Neural cell (in vitro differentiated cells): Measurements from ENCODE around the gene ISYNA1. TPM values are rescaled to one million over a fixed set of nuclear protein-coding genes. Genes with fewer than 3 reads are reported as not detected.

Experiments
- H2AFZ ChIP-seq: fragments of 200-600, 300-800 bp; sonication (generic), shearing (Covaris generic); 2 replicates; pipeline ENCODE4 v1.6.0; 2014; ENCODE audit warnings: low read depth, mild to moderate bottlenecking, antibody characterized with exemption, low read length, moderate library complexity
- H3F3A ChIP-seq: fragments of 200-600 bp; shearing (Covaris generic); 2 replicates; pipeline ENCODE4 v1.6.1; 2016; ENCODE audit warnings: mild to moderate bottlenecking, moderate library complexity, mixed read lengths, antibody characterized with exemption, low read length; ENCODE audit not compliant: insufficient read depth, poor library complexity, severe bottlenecking
- H3K27ac ChIP-seq: fragments of 200-600, 300-800 bp; sonication (generic), shearing (Covaris generic); 2 replicates; pipeline ENCODE4 v1.5.1; 2014; ENCODE audit warnings: mild to moderate bottlenecking, low read length, moderate library complexity
- H3K27me3 ChIP-seq: fragments of 300-800, 200-600 bp; sonication (generic), shearing (Covaris generic); 2 replicates; pipeline ENCODE4 v1.6.0; 2014; ENCODE audit warnings: mild to moderate bottlenecking, low read depth, low read length, moderate library complexity; ENCODE audit not compliant: insufficient read depth
- H3K36me3 ChIP-seq: fragments of 300-800, 200-600 bp; sonication (generic), shearing (Covaris generic); 2 replicates; pipeline ENCODE4 v1.5.1; 2014; ENCODE audit warnings: mild to moderate bottlenecking, antibody characterized with exemption, low read length, moderate library complexity; ENCODE audit not compliant: insufficient read depth
- H3K4me2 ChIP-seq: fragments of 300-800, 200-600 bp; sonication (generic), shearing (Covaris generic); 2 replicates; pipeline ENCODE4 v1.6.0; 2014; ENCODE audit warnings: mild to moderate bottlenecking, low read length
- H3K4me3 ChIP-seq: fragments of 300-800, 200-600 bp; sonication (generic), shearing (Covaris generic); 2 replicates; pipeline ENCODE4 v1.5.1; 2014; ENCODE audit warnings: mild to moderate bottlenecking, low read length, moderate library complexity
- H3K79me2 ChIP-seq: fragments of 200-600 bp; shearing (Covaris generic); replicated peaks from 2 replicates; pipeline ENCODE4 v1.6.0; 2014; ENCODE audit warnings: mild to moderate bottlenecking, low read length, moderate library complexity; ENCODE audit not compliant: insufficient read depth
- H3K9ac ChIP-seq: fragments of 300-800, 200-600 bp; sonication (generic), shearing (Covaris generic); 2 replicates; pipeline ENCODE4 v1.6.1; 2016; ENCODE audit warnings: mild to moderate bottlenecking, low read length, mixed read lengths
- H3K9me2 ChIP-seq: fragments of 200-600 bp; shearing (Covaris generic); 2 replicates; pipeline ENCODE4 v1.6.1; 2016; ENCODE audit warnings: mild to moderate bottlenecking, low read length, mixed read lengths; ENCODE audit not compliant: insufficient read depth
- H3K9me3 ChIP-seq: fragments of 200-600, 300-800 bp; sonication (generic), shearing (Covaris generic); 2 replicates; pipeline ENCODE4 v1.6.1; 2016; ENCODE audit warnings: mild to moderate bottlenecking, mixed run types, low read length, moderate library complexity, mixed read lengths
- H4K20me1 ChIP-seq: fragments of 200-600 bp; shearing (Covaris generic); 2 replicates; pipeline ENCODE4 v1.6.1; 2016; ENCODE audit warnings: mild to moderate bottlenecking, mixed run types; ENCODE audit not compliant: insufficient read depth
- EP300 ChIP-seq: fragments of 450-650 bp; conservative IDR thresholded peaks from 2 replicates; pipeline ENCODE4 v1.6.1; 2014; ENCODE audit warnings: antibody characterized with exemption, mild to moderate bottlenecking, moderate library complexity; ENCODE audit not compliant: poor library complexity, severe bottlenecking
- EZH2 ChIP-seq: fragments of 200-600, 300-800 bp; shearing (Covaris generic), sonication (generic); IDR thresholded peaks from 2 replicates; pipeline ENCODE4 v1.6.1; 2014; ENCODE audit warnings: antibody characterized with exemption, low read length, borderline replicate concordance, mild to moderate bottlenecking; ENCODE audit not compliant: insufficient read depth, poor library complexity, severe bottlenecking
- MXI1 ChIP-seq: fragments of 450-650 bp; conservative IDR thresholded peaks from 2 replicates; pipeline ENCODE4 v1.6.1; 2014; ENCODE audit warnings: antibody characterized with exemption, mild to moderate bottlenecking; ENCODE audit not compliant: poor library complexity, severe bottlenecking
- POLR2AphosphoS5 ChIP-seq: IDR thresholded peaks from 2 replicates; pipeline ENCODE4 v1.6.1; 2012
- RAD21 ChIP-seq: fragments of 450-650 bp; conservative IDR thresholded peaks from 2 replicates; pipeline ENCODE4 v1.6.1; 2014; ENCODE audit warnings: antibody characterized with exemption, mild to moderate bottlenecking, moderate library complexity
- SMC3 ChIP-seq: fragments of 450-650 bp; conservative IDR thresholded peaks from 2 replicates; pipeline ENCODE4 v1.6.1; 2014; ENCODE audit warnings: antibody characterized with exemption, mild to moderate bottlenecking, moderate library complexity; ENCODE audit not compliant: poor library complexity
- TAF1 ChIP-seq: IDR thresholded peaks from 2 replicates; pipeline ENCODE4 v1.6.1; 2012; ENCODE audit warnings: low read depth
- polyA plus RNA-seq: library from polyadenylated mRNA; depleted of rRNA; stranded (reverse); fragments of >200 nt; gene quantifications from 2 replicates; pipeline ENCODE4 v1.2.3, GENCODE V29; 2014
- TF ChIP-seq, protein P1 (sequence below): IDR thresholded peaks from 2 replicates; pipeline ENCODE4 v1.6.1; 2012; ENCODE audit warnings: borderline replicate concordance
- TF ChIP-seq, protein P2 (sequence below): fragments of 450-650 bp; IDR thresholded peaks from 2 replicates; pipeline ENCODE4 v1.5.1; 2014; ENCODE audit warnings: antibody characterized with exemption, mild to moderate bottlenecking, moderate library complexity; ENCODE audit not compliant: poor library complexity, severe bottlenecking

The ISYNA1 gene
- polyA plus RNA-seq, 1 donor from 2014 or later = 123 TPM

DNA sequence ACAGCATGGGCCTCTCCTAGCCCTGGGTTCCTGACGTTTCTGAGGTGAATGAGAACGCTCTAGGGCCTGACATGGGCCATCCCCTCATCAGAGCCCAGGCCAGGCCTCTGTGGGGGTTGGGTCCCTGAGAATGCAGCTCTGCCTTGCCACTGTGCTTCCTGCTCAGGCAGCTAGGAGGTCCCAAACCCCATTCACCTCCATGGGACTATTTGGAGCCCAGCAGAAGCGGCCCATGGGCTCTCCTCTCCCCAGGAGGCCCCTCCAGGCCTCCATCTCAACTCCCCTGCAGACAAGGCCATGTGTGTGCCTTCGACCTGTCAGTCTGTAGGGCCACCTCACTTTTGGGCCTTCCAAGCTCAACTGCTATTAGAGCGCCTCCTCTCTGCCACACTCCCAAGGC, 47.1 kb upstream of the ISYNA1 start:
- no peak overlapping the region for H3K27ac ChIP-seq
- no peaks in the 10 kb centered on the region for H3K79me2 ChIP-seq
- no peak overlapping the region for H3K4me3 ChIP-seq
- no peaks in the 10 kb centered on the region for H4K20me1 ChIP-seq
- no peaks in the 10 kb centered on the region for H3K9me2 ChIP-seq
- H3F3A ChIP-seq = no peaks in the 10 kb centered on the region
- no peak overlapping the region for H3K9ac ChIP-seq
- H3K4me2 ChIP-seq = no peak overlapping the region
- no peaks in the 10 kb centered on the region for H3K36me3 ChIP-seq
- H2AFZ ChIP-seq = no peak overlapping the region
- H3K27me3 ChIP-seq = no peaks in the 10 kb centered on the region
- TF ChIP-seq, protein P1, sequence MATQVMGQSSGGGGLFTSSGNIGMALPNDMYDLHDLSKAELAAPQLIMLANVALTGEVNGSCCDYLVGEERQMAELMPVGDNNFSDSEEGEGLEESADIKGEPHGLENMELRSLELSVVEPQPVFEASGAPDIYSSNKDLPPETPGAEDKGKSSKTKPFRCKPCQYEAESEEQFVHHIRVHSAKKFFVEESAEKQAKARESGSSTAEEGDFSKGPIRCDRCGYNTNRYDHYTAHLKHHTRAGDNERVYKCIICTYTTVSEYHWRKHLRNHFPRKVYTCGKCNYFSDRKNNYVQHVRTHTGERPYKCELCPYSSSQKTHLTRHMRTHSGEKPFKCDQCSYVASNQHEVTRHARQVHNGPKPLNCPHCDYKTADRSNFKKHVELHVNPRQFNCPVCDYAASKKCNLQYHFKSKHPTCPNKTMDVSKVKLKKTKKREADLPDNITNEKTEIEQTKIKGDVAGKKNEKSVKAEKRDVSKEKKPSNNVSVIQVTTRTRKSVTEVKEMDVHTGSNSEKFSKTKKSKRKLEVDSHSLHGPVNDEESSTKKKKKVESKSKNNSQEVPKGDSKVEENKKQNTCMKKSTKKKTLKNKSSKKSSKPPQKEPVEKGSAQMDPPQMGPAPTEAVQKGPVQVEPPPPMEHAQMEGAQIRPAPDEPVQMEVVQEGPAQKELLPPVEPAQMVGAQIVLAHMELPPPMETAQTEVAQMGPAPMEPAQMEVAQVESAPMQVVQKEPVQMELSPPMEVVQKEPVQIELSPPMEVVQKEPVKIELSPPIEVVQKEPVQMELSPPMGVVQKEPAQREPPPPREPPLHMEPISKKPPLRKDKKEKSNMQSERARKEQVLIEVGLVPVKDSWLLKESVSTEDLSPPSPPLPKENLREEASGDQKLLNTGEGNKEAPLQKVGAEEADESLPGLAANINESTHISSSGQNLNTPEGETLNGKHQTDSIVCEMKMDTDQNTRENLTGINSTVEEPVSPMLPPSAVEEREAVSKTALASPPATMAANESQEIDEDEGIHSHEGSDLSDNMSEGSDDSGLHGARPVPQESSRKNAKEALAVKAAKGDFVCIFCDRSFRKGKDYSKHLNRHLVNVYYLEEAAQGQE = no peak
- TF ChIP-seq EZH2 = no peak
- TF ChIP-seq POLR2AphosphoS5 = no peak
- TF ChIP-seq TAF1 = no peak
- TF ChIP-seq, protein P2, sequence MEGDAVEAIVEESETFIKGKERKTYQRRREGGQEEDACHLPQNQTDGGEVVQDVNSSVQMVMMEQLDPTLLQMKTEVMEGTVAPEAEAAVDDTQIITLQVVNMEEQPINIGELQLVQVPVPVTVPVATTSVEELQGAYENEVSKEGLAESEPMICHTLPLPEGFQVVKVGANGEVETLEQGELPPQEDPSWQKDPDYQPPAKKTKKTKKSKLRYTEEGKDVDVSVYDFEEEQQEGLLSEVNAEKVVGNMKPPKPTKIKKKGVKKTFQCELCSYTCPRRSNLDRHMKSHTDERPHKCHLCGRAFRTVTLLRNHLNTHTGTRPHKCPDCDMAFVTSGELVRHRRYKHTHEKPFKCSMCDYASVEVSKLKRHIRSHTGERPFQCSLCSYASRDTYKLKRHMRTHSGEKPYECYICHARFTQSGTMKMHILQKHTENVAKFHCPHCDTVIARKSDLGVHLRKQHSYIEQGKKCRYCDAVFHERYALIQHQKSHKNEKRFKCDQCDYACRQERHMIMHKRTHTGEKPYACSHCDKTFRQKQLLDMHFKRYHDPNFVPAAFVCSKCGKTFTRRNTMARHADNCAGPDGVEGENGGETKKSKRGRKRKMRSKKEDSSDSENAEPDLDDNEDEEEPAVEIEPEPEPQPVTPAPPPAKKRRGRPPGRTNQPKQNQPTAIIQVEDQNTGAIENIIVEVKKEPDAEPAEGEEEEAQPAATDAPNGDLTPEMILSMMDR = no peak
- H3K9me3 ChIP-seq = no peaks in the 10 kb centered on the region

DNA sequence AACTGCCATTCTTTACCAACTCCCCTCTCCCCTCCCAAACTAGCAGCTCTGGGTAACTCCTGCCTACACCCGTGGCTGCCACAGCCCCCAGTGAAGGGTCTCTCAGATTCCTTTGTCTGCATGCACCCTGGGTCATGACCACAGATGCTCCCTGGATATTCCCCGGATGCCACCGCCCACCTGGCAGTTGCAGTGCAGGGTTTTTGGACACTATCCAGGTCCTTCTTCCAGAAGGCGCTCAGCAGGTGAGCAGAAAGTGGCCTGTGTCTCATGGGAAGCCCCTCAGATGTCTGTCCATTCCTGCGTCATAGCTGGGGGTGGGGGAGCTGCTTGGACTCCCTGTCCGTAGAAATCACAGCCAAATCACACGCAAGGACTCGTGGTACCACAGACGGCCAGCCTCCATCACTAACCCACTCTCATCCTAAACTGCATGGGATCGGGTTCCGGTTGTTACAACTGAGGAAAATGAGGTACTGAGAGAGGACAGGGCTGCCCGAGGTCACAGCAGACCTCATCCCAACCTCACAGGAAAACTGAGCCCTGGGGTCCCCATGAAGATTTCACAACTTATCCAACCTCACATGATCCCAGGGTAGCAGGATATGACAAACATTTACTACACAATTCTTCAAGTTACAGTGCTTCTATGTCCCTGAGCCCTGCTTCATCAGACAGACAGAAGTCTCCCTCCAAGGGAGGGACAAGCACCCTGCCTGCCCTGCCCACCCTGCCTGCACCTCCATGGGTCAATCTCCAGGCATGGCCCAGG, 45.4 kb upstream of the ISYNA1 start:
- no peaks in the 10 kb centered on the region for H3K36me3 ChIP-seq
- no peaks in the 10 kb centered on the region for H3K9me2 ChIP-seq
- TF ChIP-seq SMC3 (no peak), TAF1 (no peak), MXI1 (no peak), POLR2AphosphoS5 (no peak), EZH2 (no peak), EP300 (no peak), RAD21 (no peak)
- TF ChIP-seq, protein P2 = no peak
- TF ChIP-seq, protein P1 = no peak
- no peaks in the 10 kb centered on the region for H3K79me2 ChIP-seq
- H3F3A ChIP-seq = no peaks in the 10 kb centered on the region
- H2AFZ ChIP-seq = no peak overlapping the region
- no peak overlapping the region for H3K4me3 ChIP-seq
- no peaks in the 10 kb centered on the region for H4K20me1 ChIP-seq
- no peak overlapping the region for H3K4me2 ChIP-seq
- H3K27ac ChIP-seq = no peak overlapping the region
- H3K27me3 ChIP-seq = no peaks in the 10 kb centered on the region
- H3K9ac ChIP-seq = no peak overlapping the region
- no peaks in the 10 kb centered on the region for H3K9me3 ChIP-seq
